Ovary (tissue), 9 donors: ENCODE measurements around the gene NAALADL2. TPM values are rescaled to one million over a fixed set of nuclear protein-coding genes. Genes with fewer than 3 reads are reported as not detected.

Experiments used
- DNase-seq, 5 donors: peaks; one replicate each; pipeline ENCODE4 v3.0.0-alpha.2; 2019 to 2020
- H3K27ac ChIP-seq, 2 donors: fragments of 200-600 bp; one replicate each; pipeline versions ENCODE4 v1.5.1 to v1.8.0; 2019 to 2022
- H3K27me3 ChIP-seq: fragments of 200-600 bp; one replicate; pipeline ENCODE4 v1.8.0; 2022
- H3K36me3 ChIP-seq: fragments of 200-600 bp; sonication (generic); one replicate; pipeline ENCODE4 v1.5.1; 2019
- H3K4me1 ChIP-seq: one replicate; pipeline ENCODE4 v1.8.1; 2013; ENCODE audit warnings: mild to moderate bottlenecking, moderate library complexity; ENCODE audit not compliant: insufficient read depth
- H3K4me3 ChIP-seq: fragments of 200-600 bp; sonication (generic); one replicate; pipeline ENCODE4 v1.5.1; 2017
- H3K9me3 ChIP-seq, 2 donors: fragments of 200-600 bp in 1 of 2; sonication (generic) in 1 of 2; one replicate each; pipeline versions ENCODE4 v1.5.1 to v1.8.1; 2013 to 2019; ENCODE audit warnings: mild to moderate bottlenecking in 1 of 2, moderate library complexity in 1 of 2
- EP300 ChIP-seq: sonication (generic); formaldehyde crosslinking; IDR thresholded peaks from one replicate; pipeline ENCODE4 v1.6.1; 2017; ENCODE audit warnings: antibody characterized with exemption
- POLR2A ChIP-seq: fragments of 450-650 bp; IDR thresholded peaks from one replicate; pipeline ENCODE4 v1.6.1; 2017; ENCODE audit warnings: antibody characterized with exemption, mild to moderate bottlenecking, moderate library complexity
- WGBS, 3 donors: extraction: QIAGEN DNeasy Blood & Tissue Kit in 1 of 3; methylation state at CpG; one replicate each; pipeline versions ENCODE4 v1.1.5 to v1.1.7; 2013 to 2017; 5-methylcytosine and 5-hydroxymethylcytosine counted together
- intact Hi-C, 4 donors: fragments of 100-400 bp; cut with DNase I; formaldehyde crosslinking; loops; one replicate each; pipeline versions ENCODE4 v1.11.0 to v1.15.1; 2022 to 2023
- polyA plus RNA-seq, 2 donors: library from polyadenylated mRNA; stranded (reverse); fragments of 200-250 nt in 1 of 2; fragments of 350-450 nt in 1 of 2; fragmentation: Illumina TruSeq in 1 of 2; extraction: RNeasy Lipid Tissue Mini Kit (QIAGEN cat#74804) in 1 of 2; gene quantifications; one replicate each; pipeline ENCODE4 v1.2.3, GENCODE V29; 2013 to 2014
- total RNA-seq, 7 donors: library from RNA; depleted of rRNA in 2 of 7; stranded (reverse); fragments of >200 nt in 2 of 7; fragmentation: NEBNext Ultra II Directional in 3 of 7; extraction: Animal tissue kit (Norgen Biotek cat#: 25700) in 3 of 7; gene quantifications; one replicate each; pipeline versions ENCODE4 v1.1.0 to v1.2.4, GENCODE V29; 2016 to 2023
- TF ChIP-seq, protein P1 (sequence below), 3 donors: fragments of 450-650 bp in 2 of 3; fragments of 200-600 bp in 1 of 3; IDR thresholded peaks; one replicate each; pipeline versions ENCODE4 v1.5.1 to v1.8.0; 2016 to 2022; ENCODE audit warnings: antibody characterized with exemption in 3 of 3, mild to moderate bottlenecking in 1 of 3
- donor health status: DM: no; HTN: no; CAD: no; lungs with moderate emphysema.
- donor health status: DM: no; HTN: no; CAD: no.
- donor health status: Bipolar disorder and iron deficiency.
- donor health status: DM: yes; HTN: yes; CAD: no.
- donor health status: DM: no; HTN: no; CAD: no.
- donor health status: DM: yes; HTN: yes; CAD: no.

Gene NAALADL2
- total and polyA plus RNA-seq, 9 donors, result 2.3 to 29.3 (median 15.2) TPM

DNA sequence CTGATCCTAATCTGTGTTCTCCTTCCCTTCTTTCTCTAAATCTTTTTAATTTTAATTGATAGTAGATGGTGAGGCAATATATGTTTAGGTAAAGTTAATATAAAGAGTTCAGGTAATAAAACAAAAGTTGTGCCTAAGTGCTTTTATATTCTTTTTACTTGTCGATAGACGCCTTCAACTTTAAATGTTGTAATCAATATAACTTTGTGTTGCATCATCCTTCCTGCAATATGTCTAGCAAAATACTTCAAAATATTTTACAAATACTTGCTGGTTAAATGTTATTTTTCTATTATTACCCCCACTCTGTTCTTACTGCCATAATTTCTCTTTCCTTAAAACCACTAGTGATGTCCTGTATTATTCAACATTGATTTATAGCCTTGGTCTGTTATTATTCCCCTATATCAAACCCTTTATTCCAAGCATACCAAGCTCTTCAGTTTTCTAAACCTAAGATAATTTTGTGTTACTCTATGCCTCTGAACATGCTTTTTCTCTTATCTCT, 92.4 kb downstream of the NAALADL2 start:
- H3K27ac ChIP-seq, result no peak overlapping the region
- H3K36me3 ChIP-seq, result no peaks in the 10 kb centered on the region
- DNase-seq, result no peak
- H3K4me1 ChIP-seq, result no peaks in the 10 kb centered on the region
- H3K27me3 ChIP-seq, result no peaks in the 10 kb centered on the region
- no peaks in the 10 kb centered on the region for H3K9me3 ChIP-seq
- no peak overlapping the region for H3K4me3 ChIP-seq
- intact Hi-C loops, result no loop called here
- TF ChIP-seq EP300 (no peak), POLR2A (no peak)
- TF ChIP-seq, protein P1, sequence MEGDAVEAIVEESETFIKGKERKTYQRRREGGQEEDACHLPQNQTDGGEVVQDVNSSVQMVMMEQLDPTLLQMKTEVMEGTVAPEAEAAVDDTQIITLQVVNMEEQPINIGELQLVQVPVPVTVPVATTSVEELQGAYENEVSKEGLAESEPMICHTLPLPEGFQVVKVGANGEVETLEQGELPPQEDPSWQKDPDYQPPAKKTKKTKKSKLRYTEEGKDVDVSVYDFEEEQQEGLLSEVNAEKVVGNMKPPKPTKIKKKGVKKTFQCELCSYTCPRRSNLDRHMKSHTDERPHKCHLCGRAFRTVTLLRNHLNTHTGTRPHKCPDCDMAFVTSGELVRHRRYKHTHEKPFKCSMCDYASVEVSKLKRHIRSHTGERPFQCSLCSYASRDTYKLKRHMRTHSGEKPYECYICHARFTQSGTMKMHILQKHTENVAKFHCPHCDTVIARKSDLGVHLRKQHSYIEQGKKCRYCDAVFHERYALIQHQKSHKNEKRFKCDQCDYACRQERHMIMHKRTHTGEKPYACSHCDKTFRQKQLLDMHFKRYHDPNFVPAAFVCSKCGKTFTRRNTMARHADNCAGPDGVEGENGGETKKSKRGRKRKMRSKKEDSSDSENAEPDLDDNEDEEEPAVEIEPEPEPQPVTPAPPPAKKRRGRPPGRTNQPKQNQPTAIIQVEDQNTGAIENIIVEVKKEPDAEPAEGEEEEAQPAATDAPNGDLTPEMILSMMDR (IDR thresholded peaks at IDR 0.05), result no peak
- 90 to 97% (median 96%) methylated on average over 2 of the region's 2 CpGs for WGBS, 3 donors

DNA sequence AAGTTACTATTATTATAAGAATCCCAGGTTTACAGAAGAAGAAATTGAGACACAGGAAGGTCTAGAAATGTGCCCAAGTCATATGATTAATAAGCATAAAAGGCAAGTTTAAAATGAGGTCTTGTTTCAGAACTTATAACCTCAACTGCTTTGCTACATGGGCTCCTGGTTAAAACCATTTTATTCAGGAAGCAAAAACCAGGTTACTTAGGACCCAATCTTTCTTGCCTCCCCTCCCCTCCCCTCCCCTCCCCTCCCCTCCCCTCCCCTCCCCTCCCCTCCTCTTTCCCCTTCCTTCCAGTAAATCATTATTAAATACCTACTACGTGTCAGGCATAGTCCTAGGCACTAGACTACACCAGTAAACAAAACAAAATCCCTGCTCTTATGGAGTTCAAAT, 93.9 kb downstream of the NAALADL2 start:
- H3K9me3 ChIP-seq, result no peaks in the 10 kb centered on the region
- peaks cover 2% of the 10 kb centered on the region for H3K4me1 ChIP-seq
- H3K27ac ChIP-seq, result no peak overlapping the region
- intact Hi-C loops, result no loop called here
- TF ChIP-seq, protein P1 (IDR thresholded peaks at IDR 0.05), result no peak
- TF ChIP-seq EP300, result no peak
- no peak for TF ChIP-seq POLR2A
- WGBS, 3 donors, result 83 to 85% (median 84%) methylated on average over 1 of the region's 1 CpG
- DNase-seq, result no peak
- no peaks in the 10 kb centered on the region for H3K36me3 ChIP-seq
- no peak overlapping the region for H3K4me3 ChIP-seq
- no peaks in the 10 kb centered on the region for H3K27me3 ChIP-seq

DNA sequence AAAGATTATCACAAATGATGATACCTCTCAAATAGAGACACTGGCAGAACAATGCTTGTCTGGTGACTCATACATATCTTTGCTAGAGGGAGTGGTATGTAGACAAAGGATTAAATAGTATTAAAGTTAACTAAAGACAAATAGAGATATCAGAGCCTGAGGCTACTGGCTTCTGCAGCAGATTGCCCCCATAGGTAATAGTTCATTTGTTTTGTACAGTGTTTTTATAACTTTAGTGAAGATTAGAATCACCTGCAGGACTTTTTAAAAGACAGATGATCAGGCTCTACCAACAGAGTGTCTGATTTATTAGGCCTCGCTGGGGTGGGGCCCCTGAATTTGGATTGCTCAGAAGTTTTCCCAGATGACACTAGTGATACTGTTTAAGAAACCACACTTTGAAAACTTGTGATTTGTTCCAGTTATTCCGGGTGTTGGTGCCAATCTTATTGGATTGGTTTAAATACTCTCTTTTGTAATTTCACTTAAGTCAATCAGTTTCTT, 96.4 kb downstream of the NAALADL2 start:
- no peak for TF ChIP-seq POLR2A
- H3K4me1 ChIP-seq, result peaks cover 4% of the 10 kb centered on the region
- no peaks in the 10 kb centered on the region for H3K36me3 ChIP-seq
- no peaks in the 10 kb centered on the region for H3K9me3 ChIP-seq
- DNase-seq, result no peak
- H3K4me3 ChIP-seq, result no peak overlapping the region
- no peaks in the 10 kb centered on the region for H3K27me3 ChIP-seq
- no peak overlapping the region for H3K27ac ChIP-seq
- intact Hi-C loops, result no loop called here
- WGBS, 3 donors, result 74 to 89% (median 82%) methylated on average over 2 of the region's 2 CpGs

DNA sequence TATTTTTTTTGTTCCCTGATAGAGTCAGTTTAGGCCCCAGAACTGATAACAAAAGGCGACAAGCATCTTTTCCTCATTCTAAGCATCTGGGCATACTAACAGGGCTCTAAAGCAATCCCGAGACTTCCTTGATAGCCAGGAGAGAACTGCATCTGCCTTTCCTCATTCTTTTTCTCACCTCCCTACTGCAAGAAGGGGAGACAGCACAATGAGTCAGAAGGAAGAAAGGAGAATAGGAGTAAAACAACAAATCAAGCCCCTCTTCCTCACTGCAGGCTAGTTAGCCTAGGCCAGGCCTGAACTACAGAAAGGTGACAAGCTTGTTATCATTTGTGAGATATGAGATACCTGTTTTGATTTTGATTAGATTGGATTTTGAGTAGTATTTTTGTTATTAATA, 97.9 kb downstream of the NAALADL2 start:
- intact Hi-C loops, result no loop called here
- Histone ChIP-seq H3K27me3 (no peaks in the 10 kb centered on the region), H3K27ac (no peak overlapping the region), H3K36me3 (no peaks in the 10 kb centered on the region), H3K4me3 (no peak overlapping the region), H3K4me1 (peaks cover 4% of the 10 kb centered on the region), H3K9me3 (no peaks in the 10 kb centered on the region)
- TF ChIP-seq, protein P1 (IDR thresholded peaks at IDR 0.05), result no peak
- TF ChIP-seq POLR2A (no peak), EP300 (no peak)
- no peak for DNase-seq
- WGBS, 3 donors, result 54 to 68% (median 63%) methylated on average over 2 of the region's 2 CpGs

DNA sequence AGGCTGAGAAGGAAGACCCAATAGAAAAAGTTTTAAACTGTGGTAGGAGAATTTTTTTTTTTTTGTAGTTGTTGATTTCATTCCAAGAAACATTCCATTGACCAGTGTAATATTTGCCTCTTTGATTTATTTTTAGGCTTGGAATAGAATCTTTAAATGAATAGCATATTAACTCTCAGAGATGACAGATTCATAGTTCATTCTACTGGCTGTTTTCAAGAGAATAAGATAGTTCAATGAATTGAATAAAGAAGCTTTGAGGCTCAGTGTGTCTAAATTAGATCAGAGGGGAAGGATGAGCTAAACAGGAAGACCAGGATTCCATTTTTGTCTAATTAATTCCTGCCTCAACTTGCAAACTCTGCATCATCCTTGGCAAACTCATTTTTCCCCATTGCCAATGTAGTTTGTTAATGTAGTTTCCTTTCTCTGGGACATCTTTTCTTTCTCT, 98.4 kb downstream of the NAALADL2 start:
- TF ChIP-seq EP300 (no peak), POLR2A (no peak)
- TF ChIP-seq, protein P1 (IDR thresholded peaks at IDR 0.05), result no peak
- Histone ChIP-seq H3K4me1 (peaks cover 4% of the 10 kb centered on the region), H3K36me3 (no peaks in the 10 kb centered on the region), H3K27ac (no peak overlapping the region), H3K4me3 (no peak overlapping the region), H3K27me3 (no peaks in the 10 kb centered on the region), H3K9me3 (no peaks in the 10 kb centered on the region)
- no peak for DNase-seq
- intact Hi-C loops, result no loop called here
